Measurements from ENCODE around the gene ACOT7. TPM values are rescaled to one million over a fixed set of nuclear protein-coding genes. Genes with fewer than 3 reads are reported as not detected.

ACOT7 gene
- total and polyA plus RNA-seq, 2 of the 13 experiments (the other 11 are each of a cell fraction or from before 2014, with no cell fraction given): 33.0 to 55.8 TPM

- no TSS peak for BruUV-seq (replicated peaks)
- Histone ChIP-seq H3K36me3 (replicated peaks in 1 of 2; ENCODE audit: control insufficient read depth in 1 of 2, insufficient read depth in 2 of 2, low read length in 2 of 2) (peaks cover 3 to 4% of the 10 kb centered on the region in 2 experiments; a peak in 2 of 5 replicates), H3K27ac (ENCODE audit: extremely low read length, insufficient read depth, low read length) (no peak overlapping the region), H3K9ac (ENCODE audit: insufficient read depth, low read depth, low read length) (no peak overlapping the region), H3K9me3 (ENCODE audit: low read length) (no peaks in the 10 kb centered on the region), H3K4me2 (ENCODE audit: low read depth, low read length) (no peak overlapping the region), H3K79me2 (ENCODE audit: insufficient read depth, low read length) (no peaks in the 10 kb centered on the region), H3K4me3 (replicated peaks in 1 of 3; ENCODE audit: insufficient read depth in 1 of 3, low read depth in 2 of 3, low read length in 3 of 3) (no peak overlapping the region), H3K4me1 (ENCODE audit: insufficient read depth, low read length) (peaks cover 17% of the 10 kb centered on the region), H2AFZ (ENCODE audit: low read length) (no peak overlapping the region), H4K20me1 (ENCODE audit: insufficient read depth, low read length) (no peaks in the 10 kb centered on the region), H3K27me3 (ENCODE audit: control insufficient read depth in 1 of 2, insufficient read depth in 2 of 2, low read length in 2 of 2) (no peaks in the 10 kb centered on the region)
- WGBS (ENCODE audit: low lambda C conversion rate): 93% methylated on average over 6 of the region's 20 CpGs
- TF ChIP-seq JUND (CRISPR knock-in tag; IDR thresholded peaks at IDR 0.05) (no peak), ZSCAN30 (CRISPR knock-in tag; IDR thresholded peaks at IDR 0.05) (no peak), RNF219 (CRISPR knock-in tag; IDR thresholded peaks at IDR 0.05) (no peak), ZNF747 (CRISPR knock-in tag; IDR thresholded peaks at IDR 0.05; ENCODE audit: borderline replicate concordance) (no peak), CEBPG (CRISPR knock-in tag; IDR thresholded peaks at IDR 0.05) (no peak)
- TF ChIP-seq, protein P1, sequence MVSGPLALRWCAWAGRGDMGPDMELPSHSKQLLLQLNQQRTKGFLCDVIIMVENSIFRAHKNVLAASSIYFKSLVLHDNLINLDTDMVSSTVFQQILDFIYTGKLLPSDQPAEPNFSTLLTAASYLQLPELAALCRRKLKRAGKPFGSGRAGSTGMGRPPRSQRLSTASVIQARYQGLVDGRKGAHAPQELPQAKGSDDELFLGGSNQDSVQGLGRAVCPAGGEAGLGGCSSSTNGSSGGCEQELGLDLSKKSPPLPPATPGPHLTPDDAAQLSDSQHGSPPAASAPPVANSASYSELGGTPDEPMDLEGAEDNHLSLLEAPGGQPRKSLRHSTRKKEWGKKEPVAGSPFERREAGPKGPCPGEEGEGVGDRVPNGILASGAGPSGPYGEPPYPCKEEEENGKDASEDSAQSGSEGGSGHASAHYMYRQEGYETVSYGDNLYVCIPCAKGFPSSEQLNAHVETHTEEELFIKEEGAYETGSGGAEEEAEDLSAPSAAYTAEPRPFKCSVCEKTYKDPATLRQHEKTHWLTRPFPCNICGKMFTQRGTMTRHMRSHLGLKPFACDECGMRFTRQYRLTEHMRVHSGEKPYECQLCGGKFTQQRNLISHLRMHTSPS (CRISPR knock-in tag; IDR thresholded peaks at IDR 0.05; ENCODE audit: low read depth): no peak
- ATAC-seq: no peak
- ChIA-PET POLR2A (no interaction called here), CTCF (ENCODE audit: low intra/inter-chr PET ratio, low total read pairs) (no interaction called here)
- no peak for DNase-seq (ENCODE audit: low spot score)
- intact Hi-C loops (cut with micrococcal nuclease; ENCODE audit: unreplicated experiment): no loop called here
- FAIRE-seq: no peak
- in situ Hi-C loops (cut with HindIII; ENCODE audit: extremely low pct_ligation_motif_present, low pct_unique_long_range_greater_than_20kb): no loop called here
These were observed 116.6 kb downstream of the ACOT7 start for GRCh38 chr1:6276811-6277555.

All from HepG2 (cell line).